Measurements from ENCODE around the gene GNAT2.

GNAT2 gene

GRCh38 chr1:109619576-109620400 is at the start of gene GNAT2, which contains the start of gene AMPD2:
Gene GNAT2, minus strand, starts transcription at chr1:109619616. Its CDS starts 6,746 bp downstream, at chr1:109612870.
Gene AMPD2, plus strand, starts transcription at chr1:109619837. Its CDS starts 1,339 bp downstream, at chr1:109621176.
- Histone ChIP-seq H3K9ac (ENCODE audit: low read length) (peak within 1 kb of the TSS; percentile 97), H3K79me2 (ENCODE audit: low read length) (peaks cover 49% of the 10 kb centered on the region), H3K27me3 (ENCODE audit: low read depth, low read length) (no peaks in the 10 kb centered on the region), H2AFZ (ENCODE audit: low read depth, low read length) (peak within 1 kb of the TSS; percentile 92), H3K4me2 (ENCODE audit: low read length) (peak within 1 kb of the TSS; percentile 92), H3K4me1 (ENCODE audit: low read length) (peaks cover 17% of the 10 kb centered on the region), H3K9me3 (ENCODE audit: insufficient read depth, low read length) (no peaks in the 10 kb centered on the region), H3K36me3 (replicated peaks; ENCODE audit: low read depth, low read length) (no peaks in the 10 kb centered on the region), H3K4me3 (ENCODE audit: low read length) (peak within 1 kb of the TSS; percentile 100), H3K27ac (ENCODE audit: low read length) (peak within 1 kb of the TSS; percentile 54), H4K20me1 (ENCODE audit: insufficient read depth, low read length) (peaks cover 7% of the 10 kb centered on the region; the same call in 1 of the 2 replicates)
- TF ChIP-seq EZH2phosphoT487 (IDR thresholded peaks at IDR 0.05; ENCODE audit: low read depth), result no peak
- TF ChIP-seq, protein P1, sequence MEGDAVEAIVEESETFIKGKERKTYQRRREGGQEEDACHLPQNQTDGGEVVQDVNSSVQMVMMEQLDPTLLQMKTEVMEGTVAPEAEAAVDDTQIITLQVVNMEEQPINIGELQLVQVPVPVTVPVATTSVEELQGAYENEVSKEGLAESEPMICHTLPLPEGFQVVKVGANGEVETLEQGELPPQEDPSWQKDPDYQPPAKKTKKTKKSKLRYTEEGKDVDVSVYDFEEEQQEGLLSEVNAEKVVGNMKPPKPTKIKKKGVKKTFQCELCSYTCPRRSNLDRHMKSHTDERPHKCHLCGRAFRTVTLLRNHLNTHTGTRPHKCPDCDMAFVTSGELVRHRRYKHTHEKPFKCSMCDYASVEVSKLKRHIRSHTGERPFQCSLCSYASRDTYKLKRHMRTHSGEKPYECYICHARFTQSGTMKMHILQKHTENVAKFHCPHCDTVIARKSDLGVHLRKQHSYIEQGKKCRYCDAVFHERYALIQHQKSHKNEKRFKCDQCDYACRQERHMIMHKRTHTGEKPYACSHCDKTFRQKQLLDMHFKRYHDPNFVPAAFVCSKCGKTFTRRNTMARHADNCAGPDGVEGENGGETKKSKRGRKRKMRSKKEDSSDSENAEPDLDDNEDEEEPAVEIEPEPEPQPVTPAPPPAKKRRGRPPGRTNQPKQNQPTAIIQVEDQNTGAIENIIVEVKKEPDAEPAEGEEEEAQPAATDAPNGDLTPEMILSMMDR (IDR thresholded peaks at IDR 0.05; ENCODE audit: low read depth, low read length), result no peak

DNA sequence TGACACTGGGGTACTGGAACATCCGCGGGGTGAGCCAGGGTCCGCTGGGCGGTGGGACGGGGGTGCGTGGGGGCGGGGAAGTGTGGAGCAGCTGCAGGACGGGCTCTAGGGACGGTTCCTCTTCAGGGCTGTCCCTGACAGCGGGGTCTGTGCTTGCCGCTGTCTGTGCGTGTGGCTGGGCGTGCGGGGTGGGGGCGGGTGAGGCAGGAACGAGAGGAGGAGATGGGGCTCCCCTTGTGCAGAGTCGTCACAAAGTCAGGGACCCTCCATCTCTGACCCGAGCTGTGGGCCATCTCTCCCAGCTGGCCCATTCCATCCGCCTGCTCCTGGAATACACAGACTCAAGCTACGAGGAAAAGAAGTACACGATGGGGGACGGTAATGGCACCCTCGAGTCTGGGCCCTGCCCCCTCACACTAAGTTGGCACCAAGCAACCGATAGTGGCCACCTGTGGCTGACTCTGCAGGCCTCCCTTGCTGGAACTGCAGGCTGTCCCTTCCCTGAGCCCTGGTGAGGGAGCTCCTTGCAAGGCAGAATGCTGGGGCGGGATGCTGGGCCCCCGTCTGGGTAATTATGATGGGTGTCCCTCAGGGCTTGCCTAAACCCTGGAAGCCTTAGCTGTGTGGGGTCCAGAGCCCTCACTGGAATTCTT is 48.8 kb upstream of the GNAT2 start:
- TF ChIP-seq, protein P1 (IDR thresholded peaks at IDR 0.05; ENCODE audit: low read depth, low read length), result no peak
- no peak for TF ChIP-seq EZH2phosphoT487 (IDR thresholded peaks at IDR 0.05; ENCODE audit: low read depth)
- no peaks in the 10 kb centered on the region for H4K20me1 ChIP-seq (ENCODE audit: insufficient read depth, low read length)
- no peaks in the 10 kb centered on the region for H3K27me3 ChIP-seq (ENCODE audit: low read depth, low read length)
- peak overlapping the region; percentile 54 for H3K9ac ChIP-seq (ENCODE audit: low read length)
- peak overlapping the region; percentile 86; the same call in 1 of the 2 replicates for H2AFZ ChIP-seq (ENCODE audit: low read depth, low read length)
- H3K9me3 ChIP-seq (ENCODE audit: insufficient read depth, low read length), result no peaks in the 10 kb centered on the region
- H3K79me2 ChIP-seq (ENCODE audit: low read length), result no peaks in the 10 kb centered on the region
- H3K4me3 ChIP-seq (ENCODE audit: low read length), result peak overlapping the region; percentile 81
- H3K36me3 ChIP-seq (replicated peaks; ENCODE audit: low read depth, low read length), result no peaks in the 10 kb centered on the region
- H3K27ac ChIP-seq (ENCODE audit: low read length), result no peak overlapping the region
- peaks cover 15% of the 10 kb centered on the region for H3K4me1 ChIP-seq (ENCODE audit: low read length)
- H3K4me2 ChIP-seq (ENCODE audit: low read length), result peak overlapping the region; percentile 96

GRCh38 chr1:109667452-109668122 is 48.2 kb upstream of the GNAT2 start, which contains the start of gene GSTM2:
Gene GSTM2, plus strand, starts transcription at chr1:109668057. Its CDS starts 59 bp downstream, at chr1:109668116.
- Histone ChIP-seq H3K9ac (ENCODE audit: low read length) (peak within 1 kb of the TSS; percentile 54), H3K27me3 (ENCODE audit: low read depth, low read length) (no peaks in the 10 kb centered on the region), H4K20me1 (ENCODE audit: insufficient read depth, low read length) (no peaks in the 10 kb centered on the region), H3K27ac (ENCODE audit: low read length) (no peak within 1 kb of the TSS), H3K4me2 (ENCODE audit: low read length) (peak within 1 kb of the TSS; percentile 96), H3K36me3 (replicated peaks; ENCODE audit: low read depth, low read length) (no peaks in the 10 kb centered on the region), H3K4me1 (ENCODE audit: low read length) (peaks cover 15% of the 10 kb centered on the region), H3K4me3 (ENCODE audit: low read length) (peak within 1 kb of the TSS; percentile 81), H3K79me2 (ENCODE audit: low read length) (no peaks in the 10 kb centered on the region), H3K9me3 (ENCODE audit: insufficient read depth, low read length) (no peaks in the 10 kb centered on the region), H2AFZ (ENCODE audit: low read depth, low read length) (peak within 1 kb of the TSS; percentile 86)
- TF ChIP-seq EZH2phosphoT487 (IDR thresholded peaks at IDR 0.05; ENCODE audit: low read depth), result no peak
- TF ChIP-seq, protein P1 (IDR thresholded peaks at IDR 0.05; ENCODE audit: low read depth, low read length), result no peak

All from OCI-LY3 (cell line).